ENCODE results near the gene SYMPK.
A peak's percentile ranks its signal among the peaks of the same experiment; 100 is the strongest.

SYMPK gene

DNA sequence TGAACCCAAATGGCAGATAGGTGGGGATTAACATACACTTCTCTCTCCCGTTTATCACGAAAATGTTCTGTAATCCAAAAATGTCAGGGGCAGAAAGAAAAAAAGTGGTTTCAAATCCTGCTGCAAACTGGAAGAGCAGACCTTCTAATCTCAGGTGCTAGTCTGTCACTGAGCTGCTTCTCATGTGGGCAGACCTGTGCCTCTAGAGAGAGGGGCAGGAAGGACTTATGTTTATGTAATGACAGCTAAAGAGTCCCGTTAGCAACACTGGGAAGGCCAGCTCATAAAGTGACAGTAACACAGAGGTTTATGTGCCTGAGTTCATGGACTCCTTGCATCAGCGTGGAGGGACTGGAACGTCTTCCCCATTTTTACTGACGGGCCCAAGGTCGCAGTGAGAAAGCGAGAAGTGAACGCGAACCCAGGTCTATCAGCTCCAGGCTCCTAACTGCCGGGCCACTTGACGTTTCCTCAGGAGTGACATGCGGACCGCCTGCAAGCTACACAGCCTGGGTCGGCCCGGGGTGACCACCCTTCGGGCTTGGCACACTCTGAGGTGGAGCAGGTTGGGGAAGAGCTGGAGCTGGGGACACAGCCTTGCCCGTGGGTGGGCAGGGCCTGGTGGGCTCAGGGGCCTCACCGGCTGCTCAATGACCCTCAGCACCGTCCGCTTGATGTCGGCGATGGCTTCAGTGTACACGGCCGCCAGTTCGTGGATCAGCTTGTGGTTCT is 38.2 kb downstream of the SYMPK start:
- H3K9me3 ChIP-seq (replicated peaks in 1 of 2; ENCODE audit: control insufficient read depth in 2 of 2, insufficient read depth in 1 of 2, low read depth in 1 of 2, low read length in 2 of 2): peaks cover 0 to 3% of the 10 kb centered on the region in 2 donors
- no peak overlapping the region for H3K4me2 ChIP-seq (ENCODE audit: insufficient read depth, low read length, poor library complexity, severe bottlenecking)
- no peak overlapping the region for H2BK120ac ChIP-seq (ENCODE audit: low read depth, low read length)
- H3K4ac ChIP-seq (ENCODE audit: low read length): no peak overlapping the region
- no peak overlapping the region for H3K14ac ChIP-seq (ENCODE audit: low read length)
- no peak overlapping the region for H2BK15ac ChIP-seq (ENCODE audit: low read length)
- H4K91ac ChIP-seq (ENCODE audit: low read depth, low read length, poor library complexity): no peak overlapping the region
- peaks cover 2% of the 10 kb centered on the region for H3K79me1 ChIP-seq (ENCODE audit: low read depth, low read length)
- H3K36me3 ChIP-seq (replicated peaks in 1 of 2; ENCODE audit: control insufficient read depth in 2 of 2, insufficient read depth in 2 of 2, low read length in 2 of 2): peaks cover 71 to 96% of the 10 kb centered on the region in 2 donors
- WGBS, 2 donors (ENCODE audit: extremely low coverage in 2 of 2, insufficient read length in 2 of 2, insufficient replicate concordance in 1 of 2): no CpG with 5 or more reads among the region's 26 CpGs
- H3K27ac ChIP-seq (replicated peaks; ENCODE audit: low read length): no peak overlapping the region
- H2BK12ac ChIP-seq (ENCODE audit: low read length): no peak overlapping the region
- H3K18ac ChIP-seq (ENCODE audit: low read length): no peak overlapping the region
- H2AK5ac ChIP-seq (ENCODE audit: low read depth, low read length): no peak overlapping the region
- H4K8ac ChIP-seq (ENCODE audit: low read depth, low read length): no peak overlapping the region
- no peak for DNase-seq (ENCODE audit: low spot score)
- no peaks in the 10 kb centered on the region for H3K27me3 ChIP-seq (ENCODE audit: control insufficient read depth in 3 of 3, insufficient read depth in 3 of 3, low read depth in 1 of 3, low read length in 3 of 3)
- H2BK5ac ChIP-seq (ENCODE audit: low read length): no peak overlapping the region
- H3K9ac ChIP-seq (ENCODE audit: low read depth, low read length, poor library complexity): no peak overlapping the region
- H3K23ac ChIP-seq (ENCODE audit: low read depth, low read length, poor library complexity): peak overlapping the region; percentile 57
- H2AFZ ChIP-seq (ENCODE audit: low read length): no peak overlapping the region
- no peak overlapping the region for H3K4me3 ChIP-seq (ENCODE audit: low read length in 2 of 2)
- H3K4me1 ChIP-seq (ENCODE audit: control insufficient read depth in 2 of 2, insufficient read depth in 1 of 2, low read depth in 1 of 2, low read length in 2 of 2): no peaks in the 10 kb centered on the region

DNA sequence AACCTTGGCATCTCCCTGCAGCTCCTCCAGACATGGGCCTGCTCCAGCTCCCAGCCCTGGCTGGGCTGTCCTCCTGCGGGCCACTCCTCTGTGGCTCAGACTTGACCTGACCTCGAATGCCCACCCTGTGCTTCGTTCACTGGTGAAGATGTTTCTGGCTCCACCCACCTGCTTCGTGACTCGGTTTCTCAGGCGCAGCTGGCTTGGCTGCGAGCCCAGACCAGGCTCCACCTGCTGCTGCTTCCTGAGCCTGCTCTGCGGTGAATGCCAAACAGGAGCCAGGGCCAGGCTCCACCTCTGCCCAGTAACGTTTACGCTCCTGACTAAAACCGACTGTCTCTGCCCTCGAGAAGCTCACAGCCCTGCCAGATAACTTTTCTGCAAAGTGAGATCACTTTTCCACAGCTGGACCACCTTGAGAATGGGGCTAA is 38.9 kb downstream of the SYMPK start:
- Histone ChIP-seq H3K14ac (ENCODE audit: low read length) (no peak overlapping the region), H3K4me3 (ENCODE audit: low read length in 2 of 2) (no peak overlapping the region), H3K18ac (ENCODE audit: low read length) (no peak overlapping the region), H2BK5ac (ENCODE audit: low read length) (no peak overlapping the region), H2BK120ac (ENCODE audit: low read depth, low read length) (no peak overlapping the region), H2AK5ac (ENCODE audit: low read depth, low read length) (no peak overlapping the region), H3K36me3 (replicated peaks in 1 of 2; ENCODE audit: control insufficient read depth in 2 of 2, insufficient read depth in 2 of 2, low read length in 2 of 2) (peaks cover 67 to 95% of the 10 kb centered on the region in 2 donors), H3K9ac (ENCODE audit: low read depth, low read length, poor library complexity) (no peak overlapping the region), H3K23ac (ENCODE audit: low read depth, low read length, poor library complexity) (no peak overlapping the region), H3K4me2 (ENCODE audit: insufficient read depth, low read length, poor library complexity, severe bottlenecking) (no peak overlapping the region), H2AFZ (ENCODE audit: low read length) (no peak overlapping the region), H4K91ac (ENCODE audit: low read depth, low read length, poor library complexity) (no peak overlapping the region), H3K27me3 (ENCODE audit: control insufficient read depth in 3 of 3, insufficient read depth in 3 of 3, low read depth in 1 of 3, low read length in 3 of 3) (no peaks in the 10 kb centered on the region), H3K27ac (replicated peaks; ENCODE audit: low read length) (no peak overlapping the region), H2BK12ac (ENCODE audit: low read length) (no peak overlapping the region), H3K4ac (ENCODE audit: low read length) (no peak overlapping the region), H2BK15ac (ENCODE audit: low read length) (no peak overlapping the region), H3K79me1 (ENCODE audit: low read depth, low read length) (peaks cover 2% of the 10 kb centered on the region), H3K9me3 (replicated peaks in 1 of 2; ENCODE audit: control insufficient read depth in 2 of 2, insufficient read depth in 1 of 2, low read depth in 1 of 2, low read length in 2 of 2) (peaks cover 0 to 3% of the 10 kb centered on the region in 2 donors), H4K8ac (ENCODE audit: low read depth, low read length) (no peak overlapping the region), H3K4me1 (ENCODE audit: control insufficient read depth in 2 of 2, insufficient read depth in 1 of 2, low read depth in 1 of 2, low read length in 2 of 2) (no peaks in the 10 kb centered on the region)
- no CpG with 5 or more reads among the region's 12 CpGs for WGBS, 2 donors (ENCODE audit: extremely low coverage in 2 of 2, insufficient read length in 2 of 2, insufficient replicate concordance in 1 of 2)
- no peak for DNase-seq (ENCODE audit: low spot score)

DNA sequence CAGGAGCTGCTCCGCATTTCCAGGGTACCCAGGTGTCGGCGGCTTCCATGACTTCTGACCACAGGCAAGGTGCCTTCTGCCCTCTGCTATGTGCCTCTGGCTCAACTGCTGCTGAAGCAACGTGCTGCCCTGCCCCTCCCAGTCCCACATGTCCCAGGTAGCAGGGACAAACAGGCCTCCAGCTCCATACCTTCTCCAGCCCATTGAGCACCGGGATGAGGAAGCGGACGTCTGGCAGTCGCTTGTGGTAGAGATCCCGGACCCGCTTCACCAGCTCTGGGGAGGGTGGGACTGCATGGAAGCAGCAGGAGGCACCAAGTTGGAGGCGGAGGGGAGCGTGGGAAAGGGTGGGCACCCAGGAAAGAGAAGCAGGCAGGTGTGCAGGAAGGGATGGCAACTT is 39.8 kb downstream of the SYMPK start:
- Histone ChIP-seq H3K4me1 (ENCODE audit: control insufficient read depth in 2 of 2, insufficient read depth in 1 of 2, low read depth in 1 of 2, low read length in 2 of 2) (no peaks in the 10 kb centered on the region), H4K8ac (ENCODE audit: low read depth, low read length) (no peak overlapping the region), H2BK12ac (ENCODE audit: low read length) (no peak overlapping the region), H3K23ac (ENCODE audit: low read depth, low read length, poor library complexity) (no peak overlapping the region), H4K91ac (ENCODE audit: low read depth, low read length, poor library complexity) (no peak overlapping the region), H3K79me1 (ENCODE audit: low read depth, low read length) (peaks cover 2% of the 10 kb centered on the region), H3K4me2 (ENCODE audit: insufficient read depth, low read length, poor library complexity, severe bottlenecking) (no peak overlapping the region), H3K4me3 (ENCODE audit: low read length in 2 of 2) (peak overlapping the region in 1 of 2 donors; percentile 34), H2AFZ (ENCODE audit: low read length) (no peak overlapping the region), H2BK120ac (ENCODE audit: low read depth, low read length) (no peak overlapping the region), H2BK15ac (ENCODE audit: low read length) (no peak overlapping the region), H2AK5ac (ENCODE audit: low read depth, low read length) (no peak overlapping the region), H3K27ac (replicated peaks; ENCODE audit: low read length) (no peak overlapping the region), H3K9ac (ENCODE audit: low read depth, low read length, poor library complexity) (no peak overlapping the region), H3K36me3 (replicated peaks in 1 of 2; ENCODE audit: control insufficient read depth in 2 of 2, insufficient read depth in 2 of 2, low read length in 2 of 2) (peaks cover 60 to 86% of the 10 kb centered on the region in 2 donors), H2BK5ac (ENCODE audit: low read length) (peak overlapping the region; percentile 4), H3K4ac (ENCODE audit: low read length) (no peak overlapping the region), H3K27me3 (ENCODE audit: control insufficient read depth in 3 of 3, insufficient read depth in 3 of 3, low read depth in 1 of 3, low read length in 3 of 3) (no peaks in the 10 kb centered on the region), H3K14ac (ENCODE audit: low read length) (no peak overlapping the region), H3K18ac (ENCODE audit: low read length) (no peak overlapping the region), H3K9me3 (replicated peaks in 1 of 2; ENCODE audit: control insufficient read depth in 2 of 2, insufficient read depth in 1 of 2, low read depth in 1 of 2, low read length in 2 of 2) (peaks cover 0 to 2% of the 10 kb centered on the region in 2 donors)
- DNase-seq (ENCODE audit: low spot score): no peak
- no CpG with 5 or more reads among the region's 12 CpGs for WGBS, 2 donors (ENCODE audit: extremely low coverage in 2 of 2, insufficient read length in 2 of 2, insufficient replicate concordance in 1 of 2)

DNA sequence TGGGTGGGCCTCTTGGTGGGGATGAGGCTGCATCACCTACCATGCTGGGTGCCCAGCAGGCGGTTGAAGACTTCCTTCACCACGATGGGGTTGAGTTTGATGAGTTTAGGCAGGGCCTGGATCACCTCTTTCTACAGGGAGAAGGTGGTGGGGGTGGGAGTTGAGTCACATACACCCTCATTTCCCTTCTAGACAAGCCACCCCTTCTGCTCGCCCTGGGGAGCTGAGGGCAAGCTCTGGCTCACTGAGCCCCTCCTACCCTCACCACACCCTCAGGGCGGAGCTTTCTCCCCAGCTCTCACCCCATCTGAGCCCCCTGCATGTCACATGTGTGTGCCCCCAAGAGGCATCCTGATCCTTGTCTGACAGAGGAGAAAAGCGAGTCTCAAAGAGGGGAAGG is 40.2 kb downstream of the SYMPK start:
- Histone ChIP-seq H2BK15ac (ENCODE audit: low read length) (no peak overlapping the region), H3K4me3 (ENCODE audit: low read length in 2 of 2) (no peak overlapping the region), H3K14ac (ENCODE audit: low read length) (no peak overlapping the region), H3K18ac (ENCODE audit: low read length) (no peak overlapping the region), H3K4me1 (ENCODE audit: control insufficient read depth in 2 of 2, insufficient read depth in 1 of 2, low read depth in 1 of 2, low read length in 2 of 2) (peaks cover 1 to 3% of the 10 kb centered on the region in 2 donors), H3K9ac (ENCODE audit: low read depth, low read length, poor library complexity) (peak overlapping the region; percentile 34), H3K79me1 (ENCODE audit: low read depth, low read length) (peaks cover 2% of the 10 kb centered on the region), H3K27me3 (ENCODE audit: control insufficient read depth in 3 of 3, insufficient read depth in 3 of 3, low read depth in 1 of 3, low read length in 3 of 3) (no peaks in the 10 kb centered on the region), H3K4me2 (ENCODE audit: insufficient read depth, low read length, poor library complexity, severe bottlenecking) (no peak overlapping the region), H2BK12ac (ENCODE audit: low read length) (no peak overlapping the region), H4K91ac (ENCODE audit: low read depth, low read length, poor library complexity) (no peak overlapping the region), H2BK120ac (ENCODE audit: low read depth, low read length) (no peak overlapping the region), H3K4ac (ENCODE audit: low read length) (no peak overlapping the region), H4K8ac (ENCODE audit: low read depth, low read length) (no peak overlapping the region), H2AFZ (ENCODE audit: low read length) (no peak overlapping the region), H3K27ac (replicated peaks; ENCODE audit: low read length) (no peak overlapping the region), H3K36me3 (replicated peaks in 1 of 2; ENCODE audit: control insufficient read depth in 2 of 2, insufficient read depth in 2 of 2, low read length in 2 of 2) (peaks cover 55 to 85% of the 10 kb centered on the region in 2 donors), H3K23ac (ENCODE audit: low read depth, low read length, poor library complexity) (no peak overlapping the region), H2BK5ac (ENCODE audit: low read length) (peak overlapping the region; percentile 4), H3K9me3 (replicated peaks in 1 of 2; ENCODE audit: control insufficient read depth in 2 of 2, insufficient read depth in 1 of 2, low read depth in 1 of 2, low read length in 2 of 2) (peaks cover 0 to 2% of the 10 kb centered on the region in 2 donors), H2AK5ac (ENCODE audit: low read depth, low read length) (no peak overlapping the region)
- DNase-seq (ENCODE audit: low spot score): no peak
- WGBS, 2 donors (ENCODE audit: extremely low coverage in 2 of 2, insufficient read length in 2 of 2, insufficient replicate concordance in 1 of 2): no CpG with 5 or more reads among the region's 5 CpGs
